ENCODE results near the gene PSMC3. TPM values are rescaled to one million over a fixed set of nuclear protein-coding genes. Genes with fewer than 3 reads are reported as not detected.

Gene PSMC3
- total and polyA plus RNA-seq, 2 of the 13 experiments (the other 11 are each of a cell fraction or from before 2014, with no cell fraction given) = 75.8 to 214 TPM

GRCh38 chr11:47407746-47408590 is 18.3 kb downstream of the PSMC3 start, which contains the start of gene SLC39A13:
TSS of gene SLC39A13 (plus strand) at chr11:47408590. CDS start at chr11:47410095, 1,505 bp downstream.
- Histone ChIP-seq H2AFZ (ENCODE audit: low read length) (peak within 1 kb of the TSS; percentile 46), H3K9ac (ENCODE audit: insufficient read depth, low read depth, low read length) (peak within 1 kb of the TSS; percentile 80), H3K36me3 (replicated peaks in 1 of 2; ENCODE audit: control insufficient read depth in 1 of 2, insufficient read depth in 2 of 2, low read length in 2 of 2) (peaks cover 0 to 2% of the 10 kb centered on the region in 2 experiments; a peak in 2 of 5 replicates), H3K4me1 (ENCODE audit: insufficient read depth, low read length) (peaks cover 51% of the 10 kb centered on the region), H4K20me1 (ENCODE audit: insufficient read depth, low read length) (no peaks in the 10 kb centered on the region), H3K27me3 (ENCODE audit: control insufficient read depth in 1 of 2, insufficient read depth in 2 of 2, low read length in 2 of 2) (no peaks in the 10 kb centered on the region; a peak in 1 of 5 replicates), H3K4me2 (ENCODE audit: low read depth, low read length) (peak within 1 kb of the TSS; percentile 94), H3K9me3 (ENCODE audit: low read length) (no peaks in the 10 kb centered on the region), H3K4me3 (replicated peaks in 1 of 3; ENCODE audit: insufficient read depth in 1 of 3, low read depth in 2 of 3, low read length in 3 of 3) (peak within 1 kb of the TSS; percentile 68 to 91 (median 79)), H3K79me2 (ENCODE audit: insufficient read depth, low read length) (peaks cover 9% of the 10 kb centered on the region), H3K27ac (ENCODE audit: extremely low read length, insufficient read depth, low read length) (peak within 1 kb of the TSS; percentile 83)
- no TSS peak for BruUV-seq (replicated peaks)
- ChIA-PET POLR2A (interaction anchor here (0.6 to 4.9 kb wide), 9 partner anchors 8 to 47 kb away, joined by 3 to 33 read pairs (median 5); partner anchors contain the start of gene PSMC3), CTCF (ENCODE audit: low intra/inter-chr PET ratio, low total read pairs) (interaction anchor here (2.5 kb wide), 1 partner anchor 34 kb away, joined by 35 read pairs; no protein-coding TSS in a partner anchor)
- ATAC-seq (peak; percentile 92), DNase-seq (ENCODE audit: low spot score) (peak; percentile 86), FAIRE-seq (peak; percentile 28)
- in situ Hi-C loops (cut with HindIII; ENCODE audit: extremely low pct_ligation_motif_present, low pct_unique_long_range_greater_than_20kb) (loop anchor here (5.0 kb wide), 1 partner anchor 36 kb away; no protein-coding TSS in a partner anchor), intact Hi-C loops (cut with micrococcal nuclease; ENCODE audit: unreplicated experiment) (loop anchor here (1.0 to 2.0 kb wide), 2 partner anchors 19 to 34 kb away; partner anchors contain the start of gene PSMC3)
- 7% methylated on average over 6 of the region's 70 CpGs for WGBS (ENCODE audit: low lambda C conversion rate)
- TF ChIP-seq TBP (CRISPR knock-in tag; IDR thresholded peaks at IDR 0.05) (peak; percentile 60; the same call in 1 of the 2 replicates), ZNF354B (CRISPR knock-in tag; IDR thresholded peaks at IDR 0.05) (no peak), RFXANK (CRISPR knock-in tag; IDR thresholded peaks at IDR 0.05) (peak; percentile 65; the same call in 1 of the 2 replicates), MAX (IDR thresholded peaks at IDR 0.05) (peak; percentile 78), FOXK1 (CRISPR knock-in tag; IDR thresholded peaks at IDR 0.05; ENCODE audit: borderline replicate concordance, low read depth) (peak; percentile 87; the same call in 1 of the 2 replicates), ZNF773 (CRISPR knock-in tag; IDR thresholded peaks at IDR 0.05; ENCODE audit: borderline replicate concordance) (peak; percentile 47; the same call in 1 of the 2 replicates), KMT2A (CRISPR knock-in tag; IDR thresholded peaks at IDR 0.05) (peak; percentile 80; the same call in 1 of the 2 replicates), GATAD1 (CRISPR knock-in tag; IDR thresholded peaks at IDR 0.05) (peak; percentile 90), ZNF264 (CRISPR knock-in tag; IDR thresholded peaks at IDR 0.05) (peak; percentile 46; the same call in 1 of the 2 replicates), ZNF34 (CRISPR knock-in tag; IDR thresholded peaks at IDR 0.05; ENCODE audit: borderline replicate concordance) (peak; percentile 85; the same call in 1 of the 2 replicates), ZNF414 (CRISPR knock-in tag; IDR thresholded peaks at IDR 0.05) (no peak), PRDM10 (CRISPR knock-in tag; IDR thresholded peaks at IDR 0.05; ENCODE audit: low read depth) (no peak; the same call in 1 of the 2 replicates), ZMAT3 (CRISPR knock-in tag; conservative IDR thresholded peaks at IDR 0.05) (peak; percentile 64; the same call in 1 of the 2 replicates), SMARCE1 (IDR thresholded peaks at IDR 0.05; ENCODE audit: borderline replicate concordance) (no peak), CCDC6 (CRISPR knock-in tag; IDR thresholded peaks at IDR 0.05) (peak; percentile 95), THAP8 (CRISPR knock-in tag; IDR thresholded peaks at IDR 0.05; ENCODE audit: borderline replicate concordance) (peak; percentile 91; the same call in 1 of the 2 replicates)
